H1 (cell line): Measurements from ENCODE around the gene BRME1. TPM values are rescaled to one million over a fixed set of nuclear protein-coding genes. Genes with fewer than 3 reads are reported as not detected.

Experiments
- CTCF ChIA-PET: fragments of 300-600 bp; sonication (Branson Sonifier 250); formaldehyde crosslinking; loops from one replicate; lab custom pipeline; 2021; ENCODE audit not compliant: partially characterized antibody; lab: Charles Lee
- POLR2A ChIA-PET: fragments of 300-600 bp; sonication (Branson Sonifier 250); formaldehyde crosslinking; loops from one replicate; lab custom pipeline; 2021; ENCODE audit warnings: inconsistent platforms; ENCODE audit not compliant: partially characterized antibody; lab: Charles Lee
- DNase-seq, 2 experiments: peaks; one replicate each; pipeline versions ENCODE4 v3.0.0 to v3.0.0-alpha.2; 2010 to 2022; ENCODE audit warnings: low spot score in 2 of 2, low read depth in 1 of 2, mixed read lengths in 1 of 2
- FAIRE-seq: peaks from 2 replicates; lab custom pipeline; 2011; peaks lifted over from hg19 to GRCh38; lab: Jason Lieb, UNC
- H2AFZ ChIP-seq: 2 replicates; pipeline ENCODE4 v1.8.1; 2012; ENCODE audit warnings: low read length, inconsistent platforms
- H2AK5ac ChIP-seq: 2 replicates; pipeline ENCODE4 v1.6.1; 2013; ENCODE audit warnings: low read depth, low read length
- H2BK120ac ChIP-seq: replicated peaks from 2 replicates; pipeline ENCODE3; 2013; ENCODE audit warnings: low read depth, low read length, inconsistent platforms
- H2BK12ac ChIP-seq: 2 replicates; pipeline ENCODE4 v1.6.1; 2013; ENCODE audit warnings: low read depth, low read length
- H2BK15ac ChIP-seq: 2 replicates; pipeline ENCODE4 v1.6.1; 2013; ENCODE audit warnings: low read length
- H2BK20ac ChIP-seq: 2 replicates; pipeline ENCODE4 v1.6.1; 2013; ENCODE audit warnings: low read length
- H2BK5ac ChIP-seq: 2 replicates; pipeline ENCODE4 v1.6.1; 2013; ENCODE audit warnings: low read depth, low read length
- H3K14ac ChIP-seq: 2 replicates; pipeline ENCODE4 v1.6.1; 2013; ENCODE audit warnings: inconsistent platforms; ENCODE audit not compliant: insufficient read length
- H3K18ac ChIP-seq: 2 replicates; pipeline ENCODE4 v1.6.1; 2013; ENCODE audit warnings: low read length; ENCODE audit errors: extremely low read depth
- H3K23ac ChIP-seq: 2 replicates; pipeline ENCODE4 v1.6.1; 2013; ENCODE audit warnings: inconsistent platforms; ENCODE audit not compliant: insufficient read length
- H3K23me2 ChIP-seq: 2 replicates; pipeline ENCODE4 v1.6.1; 2013; ENCODE audit warnings: low read depth, low read length
- H3K27ac ChIP-seq: 2 replicates; pipeline ENCODE4 v1.6.1; 2011; ENCODE audit warnings: low read depth, low read length, inconsistent platforms
- H3K27me3 ChIP-seq, 4 experiments: replicated peaks in 1 of 4; 1 replicate in 1 of 4; 2 replicates in 3 of 4; pipeline versions ENCODE4 v1.6.1 to v1.8.1; 2011 to 2013; ENCODE audit warnings: low read length in 3 of 4, mild to moderate bottlenecking in 3 of 4, inconsistent platforms in 2 of 4, mixed read lengths in 2 of 4, moderate library complexity in 1 of 4; ENCODE audit not compliant: control insufficient read depth in 3 of 4, insufficient read depth in 3 of 4; ENCODE audit errors: extremely low read depth in 1 of 4
- H3K36me3 ChIP-seq, 4 experiments: 2 replicates each; pipeline versions ENCODE4 v1.6.1 to v1.8.1; 2011 to 2013; ENCODE audit warnings: mild to moderate bottlenecking in 4 of 4, low read length in 3 of 4, moderate library complexity in 2 of 4, control low read depth in 1 of 4, inconsistent platforms in 1 of 4; ENCODE audit not compliant: insufficient read depth in 4 of 4, control insufficient read depth in 2 of 4
- H3K4ac ChIP-seq: replicated peaks from 2 replicates; pipeline ENCODE3; 2013; ENCODE audit warnings: low read length, low read depth, mixed read lengths, inconsistent platforms; ENCODE audit not compliant: insufficient read length
- H3K4me1 ChIP-seq, 4 experiments: replicated peaks in 1 of 4; 1 replicate in 1 of 4; 2 replicates in 3 of 4; pipeline versions ENCODE4 v1.6.1 to v1.8.1; 2011 to 2013; ENCODE audit warnings: low read length in 3 of 4, inconsistent platforms in 2 of 4, mixed read lengths in 1 of 4; ENCODE audit not compliant: insufficient read depth in 4 of 4, control insufficient read depth in 3 of 4
- H3K4me2 ChIP-seq, 2 experiments: 2 replicates each; pipeline versions ENCODE4 v1.6.1 to v1.8.1; 2011 to 2013; ENCODE audit warnings: low read depth in 2 of 2, low read length in 2 of 2, control low read depth in 1 of 2, inconsistent platforms in 1 of 2, mild to moderate bottlenecking in 1 of 2; ENCODE audit not compliant: insufficient read depth in 1 of 2
- H3K4me3 ChIP-seq, 4 experiments: fragments of 200-600, 300-600 bp in 1 of 4; sonication (generic), shearing (Covaris generic), sonication (Bioruptor Twin) in 1 of 4; 2 replicates each; pipeline versions ENCODE4 v1.5.1 to v1.8.1; 2011 to 2016; ENCODE audit warnings: low read length in 4 of 4, low read depth in 3 of 4, control low read depth in 2 of 4, inconsistent platforms in 2 of 4, mild to moderate bottlenecking in 2 of 4, mixed read lengths in 1 of 4, moderate library complexity in 1 of 4; ENCODE audit not compliant: insufficient read depth in 2 of 4; ENCODE audit errors: extremely low read depth in 1 of 4
- H3K56ac ChIP-seq: replicated peaks from 2 replicates; pipeline ENCODE3; 2013; ENCODE audit warnings: low read depth, mild to moderate bottlenecking, mixed read lengths, low read length, inconsistent platforms; ENCODE audit not compliant: insufficient read length
- H3K79me1 ChIP-seq: 2 replicates; pipeline ENCODE4 v1.6.1; 2013; ENCODE audit warnings: low read depth, low read length, control low read depth
- H3K79me2 ChIP-seq, 2 experiments: 2 replicates each; pipeline versions ENCODE4 v1.6.1 to v1.8.1; 2012 to 2013; ENCODE audit warnings: low read length in 2 of 2, mild to moderate bottlenecking in 2 of 2, inconsistent platforms in 1 of 2; ENCODE audit not compliant: insufficient read depth in 2 of 2, control insufficient read depth in 1 of 2
- H3K9ac ChIP-seq, 4 experiments: replicated peaks in 1 of 4; 1 replicate in 1 of 4; 2 replicates in 3 of 4; pipeline versions ENCODE4 v1.6.1 to v1.8.1; 2011 to 2013; ENCODE audit warnings: low read depth in 3 of 4, low read length in 3 of 4, control low read depth in 2 of 4, mild to moderate bottlenecking in 2 of 4, moderate library complexity in 2 of 4, inconsistent platforms in 1 of 4; ENCODE audit errors: extremely low read depth in 1 of 4
- H3K9me3 ChIP-seq, 2 experiments: 2 replicates each; pipeline versions ENCODE4 v1.6.1 to v1.8.1; 2012 to 2013; ENCODE audit warnings: mild to moderate bottlenecking in 2 of 2, moderate library complexity in 2 of 2, control low read depth in 1 of 2, inconsistent platforms in 1 of 2, low read depth in 1 of 2, low read length in 1 of 2, mixed read lengths in 1 of 2; ENCODE audit not compliant: insufficient read depth in 2 of 2
- H4K20me1 ChIP-seq, 2 experiments: replicated peaks in 1 of 2; 2 replicates each; pipeline versions ENCODE3 to v1.8.1; 2011 to 2013; ENCODE audit warnings: inconsistent platforms in 2 of 2, low read length in 2 of 2, mild to moderate bottlenecking in 1 of 2; ENCODE audit not compliant: insufficient read depth in 2 of 2, control insufficient read depth in 1 of 2
- H4K5ac ChIP-seq: 2 replicates; pipeline ENCODE4 v1.6.1; 2013; ENCODE audit warnings: low read length, low read depth, mixed read lengths, inconsistent platforms; ENCODE audit not compliant: insufficient read length
- H4K8ac ChIP-seq: 2 replicates; pipeline ENCODE4 v1.8.0; 2013; ENCODE audit warnings: mild to moderate bottlenecking, moderate library complexity, low read length, inconsistent platforms; ENCODE audit not compliant: insufficient read depth; ENCODE audit errors: extremely low read depth
- H4K91ac ChIP-seq: replicated peaks from 2 replicates; pipeline ENCODE3; 2013; ENCODE audit warnings: low read length, mixed read lengths, inconsistent platforms; ENCODE audit not compliant: insufficient read length
- JUND ChIP-seq: IDR thresholded peaks from 2 replicates; pipeline ENCODE4 v1.6.1; 2011; ENCODE audit warnings: mild to moderate bottlenecking, improper control_type of control experiment, low read length
- SIRT6 ChIP-seq: IDR thresholded peaks from one replicate; pipeline ENCODE4 v1.7.1; 2012; ENCODE audit warnings: low read length, inconsistent platforms
- WGBS, 2 experiments: shearing (Covaris generic) in 1 of 2; methylation state at CpG; one replicate each; pipeline versions ENCODE4 v1.1.6 to v1.1.7; 2013 to 2015; ENCODE audit warnings: low lambda C conversion rate in 2 of 2, mixed read lengths in 2 of 2, inconsistent platforms in 1 of 2, low coverage in 1 of 2, missing lambda C conversion rate in 1 of 2; ENCODE audit not compliant: insufficient replicate concordance in 2 of 2, insufficient coverage in 1 of 2, insufficient read length in 1 of 2; ENCODE audit errors: extremely low coverage in 1 of 2, missing lambda C conversion rate in 1 of 2; 5-methylcytosine and 5-hydroxymethylcytosine counted together
- polyA plus RNA-seq, 7 experiments: library from polyadenylated mRNA; depleted of rRNA in 3 of 7; stranded (reverse) in 5 of 7; unstranded in 2 of 7; fragments of >200 nt in 5 of 7; fragments of 200-250 nt in 2 of 7; gene quantifications; 1 replicate in 5 of 7; 2 replicates in 1 of 7; 4 replicates in 1 of 7; pipeline versions ENCODE4 v1.2.1 to v1.2.3, GENCODE V29; 2011 to 2013; ENCODE audit warnings: missing spikeins in 2 of 7, mixed read lengths in 2 of 7
- total RNA-seq: library from RNA; stranded (reverse); fragmentation: NEBNext Ultra II Directional; extraction: Animal tissue kit (Norgen Biotek cat#: 25700); gene quantifications from 2 replicates; pipeline ENCODE4 v1.2.1, GENCODE V29; 2021

The BRME1 gene
- total and polyA plus RNA-seq, 2 of the 8 experiments (the other 6 are each of a cell fraction or from before 2014, with no cell fraction given), result 4.6 to 4.7 TPM

GRCh38 chr19:13942023-13942684, 36.2 kb upstream of the BRME1 start:
- Histone ChIP-seq H4K5ac (no peak overlapping the region), H2BK20ac (no peak overlapping the region), H2AFZ (no peak overlapping the region), H2AK5ac (no peak overlapping the region), H4K20me1 (no peaks in the 10 kb centered on the region), H3K79me2 (no peaks in the 10 kb centered on the region), H3K18ac (no peak overlapping the region), H2BK120ac (no peak overlapping the region), H3K36me3 (no peaks in the 10 kb centered on the region), H3K4me3 (no peak overlapping the region), H2BK5ac (no peak overlapping the region), H4K91ac (no peak overlapping the region), H3K9ac (no peak overlapping the region), H3K4me1 (peaks cover 0 to 12% (median 9%) of the 10 kb centered on the region in 4 experiments; a peak in 5 of 7 replicates), H3K4ac (no peak overlapping the region), H3K23ac (no peak overlapping the region), H2BK15ac (no peak overlapping the region), H3K27ac (no peak overlapping the region), H3K56ac (no peak overlapping the region), H3K14ac (no peak overlapping the region), H3K4me2 (no peak overlapping the region), H4K8ac (no peak overlapping the region), H2BK12ac (no peak overlapping the region), H3K9me3 (no peaks in the 10 kb centered on the region), H3K79me1 (no peaks in the 10 kb centered on the region), H3K23me2 (peaks cover 5% of the 10 kb centered on the region; the same call in 1 of the 2 replicates), H3K27me3 (peaks cover 0 to 2% (median 0%) of the 10 kb centered on the region in 4 experiments; a peak in 1 of 7 replicates)
- FAIRE-seq (no peak), DNase-seq (no peak)
- WGBS, 2 experiments, result 95% methylated on average over 1 of the region's 1 CpG; no CpG with 5 or more reads in 1 of the 2 experiments
- ChIA-PET POLR2A (interaction anchor here (1.1 to 5.5 kb wide), 2 partner anchors 11 to 40 kb away, joined by 4 to 35 read pairs; partner anchors contain the start of gene DCAF15), CTCF (interaction anchor here (1.1 to 2.0 kb wide), 3 partner anchors 11 to 63 kb away, joined by 3 to 4 read pairs (median 3); partner anchors contain the start of gene DCAF15)
- no peak for TF ChIP-seq JUND
- TF ChIP-seq SIRT6, result no peak
